Transverse colon (tissue), 4 donors: Measurements from ENCODE around the gene PLXNA3.
A peak's percentile ranks its signal among the peaks of the same experiment; 100 is the strongest.

Source experiments
- POLR2AphosphoS5 ChIP-seq, 3 donors: sonication (generic); formaldehyde crosslinking; IDR thresholded peaks; one replicate each; pipeline ENCODE4 v1.6.1; 2016; ENCODE audit warnings: antibody characterized with exemption in 3 of 3
- TF ChIP-seq, protein P1 (sequence below), 5 experiments: fragments of 200-600 bp in 3 of 5; fragments of 450-650 bp in 2 of 5; sonication (generic) in 3 of 5; IDR thresholded peaks; 1 replicate in 2 of 5; 2 replicates in 3 of 5; pipeline ENCODE4 v1.5.1; 2016 to 2017; ENCODE audit warnings: antibody characterized with exemption in 5 of 5, inconsistent platforms in 3 of 5, mild to moderate bottlenecking in 2 of 5, moderate library complexity in 1 of 5

DNA sequence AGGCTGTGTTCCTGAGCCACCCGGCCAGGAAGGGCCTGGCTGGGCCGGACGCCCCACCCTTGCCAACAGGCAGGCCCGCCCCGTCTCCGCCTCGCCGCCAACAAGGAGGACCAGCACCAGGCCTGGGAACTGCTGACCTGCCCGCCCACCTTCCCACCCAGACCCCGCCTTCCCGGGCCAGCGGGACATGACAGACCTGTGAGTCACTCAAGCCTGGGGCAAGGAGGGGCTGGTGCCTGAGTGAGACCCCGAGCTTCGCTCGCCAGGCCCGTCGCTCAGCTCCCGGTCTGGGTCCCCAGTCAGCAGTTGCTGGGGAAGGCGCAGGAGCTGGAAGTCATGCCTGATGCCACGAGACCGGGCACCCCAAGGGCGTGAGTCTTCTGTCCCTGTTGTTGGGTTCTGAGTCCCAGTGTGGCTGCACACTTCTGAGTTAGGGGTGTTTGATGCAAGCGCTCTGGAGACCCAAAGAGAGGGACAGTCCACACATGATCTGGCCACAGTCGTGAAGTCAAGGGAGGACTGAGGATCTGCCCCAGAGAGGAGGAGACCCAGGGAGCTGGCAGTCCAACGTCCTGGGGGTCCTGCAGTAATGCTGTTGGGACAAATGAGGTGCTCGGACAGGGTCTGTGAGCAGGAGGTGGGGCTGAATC lies 48.7 kb upstream of the PLXNA3 start, which contains the start of gene DNASE1L1:
- TF ChIP-seq, protein P1, sequence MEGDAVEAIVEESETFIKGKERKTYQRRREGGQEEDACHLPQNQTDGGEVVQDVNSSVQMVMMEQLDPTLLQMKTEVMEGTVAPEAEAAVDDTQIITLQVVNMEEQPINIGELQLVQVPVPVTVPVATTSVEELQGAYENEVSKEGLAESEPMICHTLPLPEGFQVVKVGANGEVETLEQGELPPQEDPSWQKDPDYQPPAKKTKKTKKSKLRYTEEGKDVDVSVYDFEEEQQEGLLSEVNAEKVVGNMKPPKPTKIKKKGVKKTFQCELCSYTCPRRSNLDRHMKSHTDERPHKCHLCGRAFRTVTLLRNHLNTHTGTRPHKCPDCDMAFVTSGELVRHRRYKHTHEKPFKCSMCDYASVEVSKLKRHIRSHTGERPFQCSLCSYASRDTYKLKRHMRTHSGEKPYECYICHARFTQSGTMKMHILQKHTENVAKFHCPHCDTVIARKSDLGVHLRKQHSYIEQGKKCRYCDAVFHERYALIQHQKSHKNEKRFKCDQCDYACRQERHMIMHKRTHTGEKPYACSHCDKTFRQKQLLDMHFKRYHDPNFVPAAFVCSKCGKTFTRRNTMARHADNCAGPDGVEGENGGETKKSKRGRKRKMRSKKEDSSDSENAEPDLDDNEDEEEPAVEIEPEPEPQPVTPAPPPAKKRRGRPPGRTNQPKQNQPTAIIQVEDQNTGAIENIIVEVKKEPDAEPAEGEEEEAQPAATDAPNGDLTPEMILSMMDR (IDR thresholded peaks at IDR 0.05) = no peak
- peak in 2 of 3 donors; percentile 32 to 39 for TF ChIP-seq POLR2AphosphoS5 (IDR thresholded peaks at IDR 0.05)
